ENCODE data around the gene KCNJ4. TPM values are rescaled to one million over a fixed set of nuclear protein-coding genes. Genes with fewer than 3 reads are reported as not detected.

Gene KCNJ4
- total RNA-seq, 1 donor from 2014 or later = 0.82 TPM

- Histone ChIP-seq H3K4me1 (no peaks in the 10 kb centered on the region), H3K36me3 (peaks cover 8% of the 10 kb centered on the region), H2AFZ (replicated peaks) (no peak overlapping the region), H3K4me2 (no peak overlapping the region), H3K4me3 (no peak overlapping the region), H3K9ac (no peak overlapping the region), H3K79me2 (ENCODE audit: low read depth) (no peaks in the 10 kb centered on the region), H3F3A (ENCODE audit: low read depth) (peaks cover 65% of the 10 kb centered on the region), H3K9me3 (ENCODE audit: low read depth) (no peaks in the 10 kb centered on the region), H3K27me3 (no peaks in the 10 kb centered on the region), H4K20me1 (ENCODE audit: low read depth) (peaks cover 16% of the 10 kb centered on the region), H3K27ac (peak overlapping the region; percentile 73)
- Mint-ChIP-seq H3K4me1 (peaks cover 4% of the 10 kb centered on the region), H3K9me3 (no peaks in the 10 kb centered on the region), H3K27me3 (ENCODE audit: insufficient read depth, low read depth) (peaks cover 5% of the 10 kb centered on the region), H3K36me3 (peaks cover 34% of the 10 kb centered on the region), H3K27ac (no peak overlapping the region), H3K4me3 (no peak overlapping the region)
- DNase-seq (ENCODE audit: low spot score) = no peak
- TF ChIP-seq EZH2 (IDR thresholded peaks at IDR 0.05) = no peak
- no peak for TF ChIP-seq EZH2phosphoT487 (IDR thresholded peaks at IDR 0.05)
- no peak for TF ChIP-seq CTCF (IDR thresholded peaks at IDR 0.05)
These were observed 24.3 kb upstream of the KCNJ4 start for GRCh38 chr22:38479096-38479837.

- Histone ChIP-seq H3K4me1 (no peaks in the 10 kb centered on the region), H3K4me3 (no peak overlapping the region), H3F3A (ENCODE audit: low read depth) (peaks cover 48% of the 10 kb centered on the region), H2AFZ (replicated peaks) (no peak overlapping the region), H3K79me2 (ENCODE audit: low read depth) (no peaks in the 10 kb centered on the region), H3K9ac (no peak overlapping the region), H4K20me1 (ENCODE audit: low read depth) (peaks cover 3% of the 10 kb centered on the region), H3K27ac (no peak overlapping the region), H3K4me2 (no peak overlapping the region), H3K9me3 (ENCODE audit: low read depth) (no peaks in the 10 kb centered on the region), H3K36me3 (peaks cover 3% of the 10 kb centered on the region), H3K27me3 (no peaks in the 10 kb centered on the region)
- Mint-ChIP-seq H3K9me3 (no peaks in the 10 kb centered on the region), H3K4me1 (peaks cover 6% of the 10 kb centered on the region), H3K36me3 (peaks cover 18% of the 10 kb centered on the region), H3K4me3 (peak overlapping the region; percentile 41), H3K27ac (no peak overlapping the region), H3K27me3 (ENCODE audit: insufficient read depth, low read depth) (peaks cover 3% of the 10 kb centered on the region)
- DNase-seq (ENCODE audit: low spot score) = no peak
- TF ChIP-seq EZH2 (IDR thresholded peaks at IDR 0.05) (no peak), EZH2phosphoT487 (IDR thresholded peaks at IDR 0.05) (no peak), CTCF (IDR thresholded peaks at IDR 0.05) (no peak)
These were observed 22.6 kb upstream of the KCNJ4 start for GRCh38 chr22:38477585-38477984.

- no peaks in the 10 kb centered on the region for H3K9me3 Mint-ChIP-seq
- H3K4me1 Mint-ChIP-seq = peaks cover 2% of the 10 kb centered on the region
- no peaks in the 10 kb centered on the region for H3K9me3 ChIP-seq (ENCODE audit: low read depth)
- no peak for DNase-seq (ENCODE audit: low spot score)
- H2AFZ ChIP-seq (replicated peaks) = no peak overlapping the region
- H3K27ac Mint-ChIP-seq = no peak overlapping the region
- H3K27me3 Mint-ChIP-seq (ENCODE audit: insufficient read depth, low read depth) = peaks cover 11% of the 10 kb centered on the region
- peaks cover 3% of the 10 kb centered on the region for H3K27me3 ChIP-seq
- no peak for TF ChIP-seq EZH2phosphoT487 (IDR thresholded peaks at IDR 0.05)
- no peak for TF ChIP-seq CTCF (IDR thresholded peaks at IDR 0.05)
- TF ChIP-seq EZH2 (IDR thresholded peaks at IDR 0.05) = no peak
- no peaks in the 10 kb centered on the region for H3K36me3 Mint-ChIP-seq
- H3K9ac ChIP-seq = no peak overlapping the region
- H3K36me3 ChIP-seq = no peaks in the 10 kb centered on the region
- H3K4me1 ChIP-seq = no peaks in the 10 kb centered on the region
- H3K79me2 ChIP-seq (ENCODE audit: low read depth) = no peaks in the 10 kb centered on the region
- peaks cover 13% of the 10 kb centered on the region for H3F3A ChIP-seq (ENCODE audit: low read depth)
- H3K4me3 Mint-ChIP-seq = no peak overlapping the region
- H3K4me2 ChIP-seq = no peak overlapping the region
- H3K27ac ChIP-seq = no peak overlapping the region
- H4K20me1 ChIP-seq (ENCODE audit: low read depth) = no peaks in the 10 kb centered on the region
- H3K4me3 ChIP-seq = no peak overlapping the region
These were observed 19.1 kb upstream of the KCNJ4 start for GRCh38 chr22:38474003-38474607.

All from neural progenitor cell (in vitro differentiated cells).